Measurements from ENCODE around the gene TNKS2.
A peak's percentile ranks its signal among the peaks of the same experiment; 100 is the strongest.
"Not testable (repeated sequence)": the region's sequence is repeated elsewhere in the genome, so short reads cannot be mapped to it uniquely, and the experiment has no call there.

Gene TNKS2

GRCh38 chr10:91797874-91798648 lies at the start of gene TNKS2:
TSS of gene TNKS2 (plus strand) at chr10:91798426. CDS start at chr10:91798691, 265 bp downstream.
- FAIRE-seq (no peak), DNase-seq (ENCODE audit: insufficient read length, low spot score) (peak; percentile 77)
- TF ChIP-seq, protein P1, sequence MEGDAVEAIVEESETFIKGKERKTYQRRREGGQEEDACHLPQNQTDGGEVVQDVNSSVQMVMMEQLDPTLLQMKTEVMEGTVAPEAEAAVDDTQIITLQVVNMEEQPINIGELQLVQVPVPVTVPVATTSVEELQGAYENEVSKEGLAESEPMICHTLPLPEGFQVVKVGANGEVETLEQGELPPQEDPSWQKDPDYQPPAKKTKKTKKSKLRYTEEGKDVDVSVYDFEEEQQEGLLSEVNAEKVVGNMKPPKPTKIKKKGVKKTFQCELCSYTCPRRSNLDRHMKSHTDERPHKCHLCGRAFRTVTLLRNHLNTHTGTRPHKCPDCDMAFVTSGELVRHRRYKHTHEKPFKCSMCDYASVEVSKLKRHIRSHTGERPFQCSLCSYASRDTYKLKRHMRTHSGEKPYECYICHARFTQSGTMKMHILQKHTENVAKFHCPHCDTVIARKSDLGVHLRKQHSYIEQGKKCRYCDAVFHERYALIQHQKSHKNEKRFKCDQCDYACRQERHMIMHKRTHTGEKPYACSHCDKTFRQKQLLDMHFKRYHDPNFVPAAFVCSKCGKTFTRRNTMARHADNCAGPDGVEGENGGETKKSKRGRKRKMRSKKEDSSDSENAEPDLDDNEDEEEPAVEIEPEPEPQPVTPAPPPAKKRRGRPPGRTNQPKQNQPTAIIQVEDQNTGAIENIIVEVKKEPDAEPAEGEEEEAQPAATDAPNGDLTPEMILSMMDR (IDR thresholded peaks at IDR 0.05; ENCODE audit: insufficient read depth, missing control alignments), result no peak

DNA sequence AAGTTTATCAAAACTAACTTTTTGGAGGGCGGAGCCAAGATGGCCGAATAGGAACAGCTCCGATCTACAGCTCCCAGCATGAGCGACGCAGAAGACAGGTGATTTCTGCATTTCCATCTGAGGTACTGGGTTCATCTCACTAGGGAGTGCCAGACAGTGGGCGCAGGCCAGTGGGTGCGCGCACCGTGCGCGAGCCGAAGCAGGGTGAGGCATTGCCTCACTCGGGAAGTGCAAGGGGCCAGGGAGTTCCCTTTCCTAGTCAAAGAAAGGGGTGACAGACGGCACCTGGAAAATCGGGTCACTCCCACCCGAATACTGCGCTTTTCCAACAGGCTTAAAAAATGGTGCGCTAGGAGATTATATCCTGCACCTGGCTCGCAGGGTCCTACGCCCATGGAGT lies 48.6 kb upstream of the TNKS2 start:
- DNase-seq (ENCODE audit: insufficient read length, low spot score); FAIRE-seq: not testable (repeated sequence)

- DNase-seq (ENCODE audit: insufficient read length, low spot score) (no peak), FAIRE-seq (no peak)
- TF ChIP-seq, protein P1 (IDR thresholded peaks at IDR 0.05; ENCODE audit: insufficient read depth, missing control alignments), result no peak
Measured at GRCh38 chr10:91756286-91756685, 41.9 kb upstream of the TNKS2 start.

- DNase-seq (ENCODE audit: insufficient read length, low spot score) (no peak), FAIRE-seq (peak; percentile 69)
- TF ChIP-seq, protein P1 (IDR thresholded peaks at IDR 0.05; ENCODE audit: insufficient read depth, missing control alignments), result peak; percentile 84
Measured at GRCh38 chr10:91758303-91759146, 39.7 kb upstream of the TNKS2 start.

DNA sequence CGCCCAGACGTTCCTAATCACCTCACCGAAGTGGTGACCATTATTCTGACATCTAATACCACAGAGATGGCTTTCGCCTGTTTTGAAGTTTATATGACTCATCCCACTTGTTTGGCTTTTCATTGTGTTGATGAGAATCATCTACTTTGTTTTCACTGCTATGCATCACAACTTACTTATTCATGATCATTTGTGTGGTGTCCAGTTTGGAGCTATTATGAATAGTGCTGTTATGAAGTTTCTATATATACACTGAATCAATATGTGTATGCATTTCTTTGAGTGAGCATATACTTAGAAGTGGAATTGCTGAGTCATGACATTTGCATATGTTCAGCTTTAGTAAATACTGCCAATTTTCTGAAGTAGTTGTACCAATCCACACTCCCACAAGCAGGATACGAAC lies 38.6 kb upstream of the TNKS2 start:
- TF ChIP-seq, protein P1 (IDR thresholded peaks at IDR 0.05; ENCODE audit: insufficient read depth, missing control alignments), result no peak
- FAIRE-seq (no peak), DNase-seq (ENCODE audit: insufficient read length, low spot score) (no peak)

DNA sequence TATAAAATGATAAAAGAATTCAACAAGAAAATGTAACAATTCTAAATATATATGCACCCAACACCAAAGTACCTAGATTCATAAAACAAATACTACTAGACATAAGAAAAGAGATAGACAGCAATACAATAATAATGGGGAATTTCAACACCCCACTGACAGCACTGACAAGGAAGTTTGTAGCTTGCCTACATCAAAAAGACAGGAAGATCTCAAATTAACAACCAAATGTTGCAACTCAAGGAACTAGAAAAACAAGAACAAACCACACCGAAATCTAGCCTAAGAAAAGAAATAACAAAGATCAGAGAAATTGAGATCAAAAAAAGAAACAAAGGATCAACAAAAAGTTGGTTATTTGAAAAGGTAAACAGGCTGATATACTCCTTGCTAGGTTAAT lies 36.5 kb upstream of the TNKS2 start:
- TF ChIP-seq, protein P1 (IDR thresholded peaks at IDR 0.05; ENCODE audit: insufficient read depth, missing control alignments), result no peak
- DNase-seq (ENCODE audit: insufficient read length, low spot score) (no peak), FAIRE-seq (no peak)

GRCh38 chr10:91762878-91763277 lies 35.3 kb upstream of the TNKS2 start:
- TF ChIP-seq, protein P1 (IDR thresholded peaks at IDR 0.05; ENCODE audit: insufficient read depth, missing control alignments), result no peak
- DNase-seq (ENCODE audit: insufficient read length, low spot score) (no peak), FAIRE-seq (no peak)

Measured in D721Med (cell line).